PC-3 (cell line): ENCODE data around the gene CDC42SE2. TPM values are rescaled to one million over a fixed set of nuclear protein-coding genes. Genes with fewer than 3 reads are reported as not detected.

Source experiments
- ATAC-seq: fragments of 200-7000 bp; cut with Tn5 transposase; 2 replicates; pipeline ENCODE4 v1.9.1; 2020; ENCODE audit warnings: mild to moderate bottlenecking, moderate library complexity
- BruUV-seq: library from RNA; stranded (reverse); fragments of 400-500 nt; replicated peaks from 2 replicates; lab custom pipeline; 2021; lab: Mats Ljungman, UMichigan
- CTCF ChIA-PET: fragments of 300-600 bp; sonication (Branson Sonifier 250); formaldehyde crosslinking; loops from one replicate; lab custom pipeline; 2022; ENCODE audit warnings: antibody characterized with exemption; lab: Charles Lee
- POLR2A ChIA-PET: fragments of 300-600 bp; sonication (Branson Sonifier 250); formaldehyde crosslinking; loops from one replicate; lab custom pipeline; 2022; ENCODE audit warnings: antibody characterized with exemption; ENCODE audit not compliant: unreplicated experiment; lab: Charles Lee
- DNase-seq: peaks from one replicate; pipeline ENCODE4 v3.0.0-alpha.2; 2015
- H2AFZ ChIP-seq: fragments of 300-600 bp; sonication (generic); 2 replicates; pipeline ENCODE4 v1.6.0; 2016; ENCODE audit warnings: antibody characterized with exemption, low read length
- H3F3A ChIP-seq: fragments of 300-600 bp; sonication (generic); one replicate; pipeline ENCODE4 v1.6.0; 2017; ENCODE audit warnings: antibody characterized with exemption, low read length, control low read depth, mild to moderate bottlenecking; ENCODE audit not compliant: unreplicated experiment
- H3K27ac ChIP-seq: fragments of 300-600 bp; sonication (generic); 2 replicates; pipeline ENCODE4 v1.5.1; 2016; ENCODE audit warnings: mild to moderate bottlenecking, low read length
- H3K27me3 ChIP-seq: fragments of 300-600 bp; sonication (generic); 2 replicates; pipeline ENCODE4 v1.6.1; 2016; ENCODE audit warnings: low read length, mixed read lengths
- H3K36me3 ChIP-seq: fragments of 300-600 bp; sonication (generic); 2 replicates; pipeline ENCODE4 v1.6.1; 2016; ENCODE audit warnings: low read depth, mixed run types, low read length, mixed read lengths
- H3K4me1 ChIP-seq: fragments of 300-600 bp; sonication (generic); 2 replicates; pipeline ENCODE4 v1.5.1; 2016; ENCODE audit warnings: low read length; ENCODE audit not compliant: insufficient read depth
- H3K4me2 ChIP-seq: fragments of 300-600 bp; sonication (generic); 2 replicates; pipeline ENCODE4 v1.6.0; 2016; ENCODE audit warnings: low read length
- H3K4me3 ChIP-seq: fragments of 300-600 bp; sonication (generic); 2 replicates; pipeline ENCODE4 v1.5.1; 2016; ENCODE audit warnings: mild to moderate bottlenecking, low read length, mixed read lengths
- H3K79me2 ChIP-seq: fragments of 300-600 bp; sonication (generic); 2 replicates; pipeline ENCODE4 v1.6.1; 2017; ENCODE audit warnings: low read length, mixed read lengths
- H3K9ac ChIP-seq: fragments of 300-600 bp; sonication (generic); 2 replicates; pipeline ENCODE4 v1.6.0; 2016; ENCODE audit warnings: mild to moderate bottlenecking, low read length
- H3K9me2 ChIP-seq: fragments of 300-600 bp; sonication (generic); replicated peaks from 2 replicates; pipeline ENCODE4 v1.6.1; 2016; ENCODE audit warnings: mixed run types, low read length, mixed read lengths
- H3K9me3 ChIP-seq: fragments of 300-600 bp; sonication (generic); 2 replicates; pipeline ENCODE4 v1.6.1; 2016; ENCODE audit warnings: low read length, mixed read lengths
- H4K20me1 ChIP-seq: fragments of 300-600 bp; sonication (generic); 2 replicates; pipeline ENCODE4 v1.6.1; 2016; ENCODE audit warnings: low read length, mixed read lengths
- EZH2 ChIP-seq: fragments of 300-600 bp; sonication (generic); IDR thresholded peaks from one replicate; pipeline ENCODE4 v1.6.1; 2017; ENCODE audit warnings: antibody characterized with exemption, mild to moderate bottlenecking, low read length; ENCODE audit not compliant: unreplicated experiment
- EZH2phosphoT487 ChIP-seq: fragments of 300-600 bp; sonication (generic); IDR thresholded peaks from 2 replicates; pipeline ENCODE4 v1.6.1; 2018; ENCODE audit warnings: mild to moderate bottlenecking, antibody characterized with exemption, low read length, borderline replicate concordance
- intact Hi-C: fragments of 100-400 bp; cut with micrococcal nuclease; formaldehyde crosslinking; loops from 2 replicates; pipeline ENCODE4 v1.9.0; 2023
- total RNA-seq: library from RNA; depleted of rRNA; stranded (reverse); fragments of >200 nt; gene quantifications from 2 replicates; pipeline ENCODE4 v1.2.3, GENCODE V29; 2014
- TF ChIP-seq, protein P1 (sequence below): fragments of 300-600 bp; sonication (generic); conservative IDR thresholded peaks from 2 replicates; pipeline ENCODE4 v1.5.1; 2017; ENCODE audit warnings: antibody characterized with exemption, low read depth, mild to moderate bottlenecking, low read length

The CDC42SE2 gene
- total RNA-seq, 1 experiment from 2014 or later, result 13.3 TPM

DNA sequence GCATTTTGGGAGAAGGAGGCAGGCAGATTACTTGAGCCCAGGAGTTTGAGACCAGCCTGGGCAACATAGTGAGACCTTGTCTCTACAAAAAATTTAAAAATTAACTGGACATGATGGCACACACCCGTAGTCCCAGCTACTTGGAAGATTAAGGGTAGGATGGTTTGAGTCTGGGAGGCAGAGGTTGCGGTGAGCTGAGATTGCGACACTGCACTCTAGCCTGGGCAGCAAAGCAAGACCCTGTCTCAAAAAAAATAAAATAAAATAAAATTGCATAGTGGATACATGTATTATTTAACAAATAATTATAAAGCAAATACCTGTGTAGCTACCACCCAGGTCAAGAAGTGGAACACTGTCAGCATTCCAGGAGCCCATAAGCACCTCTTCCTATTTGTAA, 90.1 kb downstream of the CDC42SE2 start:
- no peak for DNase-seq
- no peaks in the 10 kb centered on the region for H3K36me3 ChIP-seq
- no peaks in the 10 kb centered on the region for H3K9me3 ChIP-seq
- H3K4me1 ChIP-seq, result no peaks in the 10 kb centered on the region
- H3K4me3 ChIP-seq, result no peak overlapping the region
- POLR2A ChIA-PET, result no interaction called here
- BruUV-seq, result no TSS peak
- no peaks in the 10 kb centered on the region for H3F3A ChIP-seq
- TF ChIP-seq EZH2phosphoT487 (no peak), EZH2 (no peak)
- TF ChIP-seq, protein P1, sequence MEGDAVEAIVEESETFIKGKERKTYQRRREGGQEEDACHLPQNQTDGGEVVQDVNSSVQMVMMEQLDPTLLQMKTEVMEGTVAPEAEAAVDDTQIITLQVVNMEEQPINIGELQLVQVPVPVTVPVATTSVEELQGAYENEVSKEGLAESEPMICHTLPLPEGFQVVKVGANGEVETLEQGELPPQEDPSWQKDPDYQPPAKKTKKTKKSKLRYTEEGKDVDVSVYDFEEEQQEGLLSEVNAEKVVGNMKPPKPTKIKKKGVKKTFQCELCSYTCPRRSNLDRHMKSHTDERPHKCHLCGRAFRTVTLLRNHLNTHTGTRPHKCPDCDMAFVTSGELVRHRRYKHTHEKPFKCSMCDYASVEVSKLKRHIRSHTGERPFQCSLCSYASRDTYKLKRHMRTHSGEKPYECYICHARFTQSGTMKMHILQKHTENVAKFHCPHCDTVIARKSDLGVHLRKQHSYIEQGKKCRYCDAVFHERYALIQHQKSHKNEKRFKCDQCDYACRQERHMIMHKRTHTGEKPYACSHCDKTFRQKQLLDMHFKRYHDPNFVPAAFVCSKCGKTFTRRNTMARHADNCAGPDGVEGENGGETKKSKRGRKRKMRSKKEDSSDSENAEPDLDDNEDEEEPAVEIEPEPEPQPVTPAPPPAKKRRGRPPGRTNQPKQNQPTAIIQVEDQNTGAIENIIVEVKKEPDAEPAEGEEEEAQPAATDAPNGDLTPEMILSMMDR, result no peak
- no peak overlapping the region for H3K4me2 ChIP-seq
- H3K79me2 ChIP-seq, result no peaks in the 10 kb centered on the region
- H3K9ac ChIP-seq, result no peak overlapping the region
- no peak overlapping the region for H2AFZ ChIP-seq
- H4K20me1 ChIP-seq, result no peaks in the 10 kb centered on the region
- H3K27ac ChIP-seq, result no peak overlapping the region
- no peaks in the 10 kb centered on the region for H3K27me3 ChIP-seq
- intact Hi-C loops, result no loop called here
- ATAC-seq, result no peak
- H3K9me2 ChIP-seq, result no peaks in the 10 kb centered on the region
- CTCF ChIA-PET, result no interaction called here

DNA sequence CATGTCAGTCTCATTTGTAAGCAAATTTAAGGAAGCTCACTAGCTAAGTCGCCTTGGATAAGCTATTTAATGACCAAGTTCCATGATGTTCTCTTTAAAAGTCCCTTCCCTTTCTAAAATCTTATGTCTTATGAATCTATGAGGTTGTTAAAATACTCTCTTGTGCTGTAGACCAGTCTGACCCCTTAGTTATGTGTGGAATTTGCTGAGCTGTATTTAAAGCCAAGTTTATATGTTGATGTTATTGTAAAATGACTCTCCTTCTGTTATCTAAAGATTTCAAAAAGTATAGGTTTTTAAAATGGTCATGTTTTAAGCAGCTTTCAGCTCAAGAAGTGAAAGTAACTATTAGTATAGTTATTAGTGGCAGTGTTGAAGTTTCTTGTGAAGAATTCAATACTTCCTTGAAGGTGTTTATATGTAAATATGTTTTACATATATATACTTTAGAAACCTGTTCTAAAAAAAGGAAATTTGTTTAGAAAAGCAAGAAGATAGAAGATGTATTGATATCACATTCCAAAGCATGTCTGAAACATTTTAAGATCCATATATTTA, 92.2 kb downstream of the CDC42SE2 start:
- intact Hi-C loops, result no loop called here
- Histone ChIP-seq H3K9ac (no peak overlapping the region), H3K79me2 (no peaks in the 10 kb centered on the region), H3F3A (no peaks in the 10 kb centered on the region), H3K27ac (no peak overlapping the region), H3K9me2 (no peaks in the 10 kb centered on the region), H3K4me2 (no peak overlapping the region), H4K20me1 (no peaks in the 10 kb centered on the region), H3K27me3 (no peaks in the 10 kb centered on the region), H2AFZ (no peak overlapping the region), H3K36me3 (no peaks in the 10 kb centered on the region), H3K4me3 (no peak overlapping the region), H3K4me1 (no peaks in the 10 kb centered on the region), H3K9me3 (no peaks in the 10 kb centered on the region)
- POLR2A ChIA-PET, result no interaction called here
- ATAC-seq, result no peak
- BruUV-seq, result no TSS peak
- CTCF ChIA-PET, result no interaction called here
- no peak for DNase-seq
- TF ChIP-seq, protein P1, result no peak
- no peak for TF ChIP-seq EZH2
- no peak for TF ChIP-seq EZH2phosphoT487

DNA sequence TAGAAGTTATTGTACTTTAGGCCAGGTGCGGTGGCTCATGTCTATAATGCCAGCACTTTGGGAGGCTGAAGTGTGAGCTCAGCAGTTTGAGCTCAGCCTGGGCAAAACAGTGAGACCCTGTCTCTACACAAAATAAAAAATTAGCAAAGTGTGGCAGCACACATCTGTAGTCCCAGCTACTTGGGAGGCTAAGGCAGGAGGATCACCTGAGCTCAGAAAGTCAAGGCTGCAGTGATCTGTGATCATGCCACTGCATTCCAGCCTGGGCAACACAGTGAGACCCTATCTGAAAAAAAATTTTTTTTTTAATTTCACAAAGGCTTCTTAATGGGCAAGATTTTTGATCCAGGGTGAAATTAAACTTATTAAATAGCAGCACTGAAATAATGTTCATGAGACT, 92.8 kb downstream of the CDC42SE2 start:
- Histone ChIP-seq H2AFZ (no peak overlapping the region), H3K4me2 (no peak overlapping the region), H3K27ac (no peak overlapping the region), H3K4me1 (no peaks in the 10 kb centered on the region), H4K20me1 (no peaks in the 10 kb centered on the region), H3K9me2 (no peaks in the 10 kb centered on the region), H3K9me3 (no peaks in the 10 kb centered on the region), H3K79me2 (no peaks in the 10 kb centered on the region), H3K9ac (no peak overlapping the region), H3F3A (no peaks in the 10 kb centered on the region), H3K4me3 (no peak overlapping the region), H3K27me3 (no peaks in the 10 kb centered on the region), H3K36me3 (no peaks in the 10 kb centered on the region)
- DNase-seq, result no peak
- CTCF ChIA-PET, result no interaction called here
- ATAC-seq, result no peak
- no peak for TF ChIP-seq EZH2
- TF ChIP-seq EZH2phosphoT487, result no peak
- TF ChIP-seq, protein P1, result no peak
- no TSS peak for BruUV-seq
- intact Hi-C loops, result no loop called here
- POLR2A ChIA-PET, result no interaction called here
